ENCODE measurements around the gene UBP1. TPM values are rescaled to one million over a fixed set of nuclear protein-coding genes. Genes with fewer than 3 reads are reported as not detected.
A peak's percentile ranks its signal among the peaks of the same experiment; 100 is the strongest.

UBP1 gene
- total and polyA plus RNA-seq, 12 donors: 23.7 to 74.5 (median 44.3) TPM

DNA sequence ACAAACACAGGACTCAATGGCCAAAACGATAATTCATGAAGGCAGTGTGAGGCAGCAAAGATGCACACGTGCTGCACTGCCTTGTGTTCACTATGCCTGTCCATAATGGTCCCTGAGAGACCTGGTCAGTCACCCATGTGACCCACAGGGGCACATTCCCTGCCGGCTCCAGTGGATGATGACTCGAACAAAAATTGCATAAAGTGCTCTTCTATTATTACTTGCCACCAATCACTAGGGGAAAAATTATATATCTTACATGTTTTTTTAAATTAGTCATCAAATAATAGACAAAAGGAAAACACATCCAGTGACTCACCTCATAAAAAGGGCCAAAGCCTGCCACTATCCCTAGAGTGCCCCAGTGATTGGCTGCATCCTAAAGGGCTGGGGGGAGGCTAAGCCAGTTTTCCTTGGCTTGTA, 47.5 kb downstream of the UBP1 start:
- H3K27ac ChIP-seq: peak overlapping the region in 2 of 5 donors; percentile 4 to 33
- no peak overlapping the region for H3K4me3 ChIP-seq
- no peaks in the 10 kb centered on the region for H3K4me1 ChIP-seq (replicated peaks in 1 of 2)
- intact Hi-C loops (cut with DNase I): no loop called here
- no peak for DNase-seq
- H3K9me3 ChIP-seq (replicated peaks in 1 of 3): no peaks in the 10 kb centered on the region
- H3K36me3 ChIP-seq (replicated peaks in 1 of 2): peaks cover 0 to 80% of the 10 kb centered on the region in 2 donors
- 53 to 71% (median 59%) methylated on average over 4 of the region's 4 CpGs for WGBS, 4 donors
- H3K27me3 ChIP-seq: no peaks in the 10 kb centered on the region
- TF ChIP-seq, protein P1, sequence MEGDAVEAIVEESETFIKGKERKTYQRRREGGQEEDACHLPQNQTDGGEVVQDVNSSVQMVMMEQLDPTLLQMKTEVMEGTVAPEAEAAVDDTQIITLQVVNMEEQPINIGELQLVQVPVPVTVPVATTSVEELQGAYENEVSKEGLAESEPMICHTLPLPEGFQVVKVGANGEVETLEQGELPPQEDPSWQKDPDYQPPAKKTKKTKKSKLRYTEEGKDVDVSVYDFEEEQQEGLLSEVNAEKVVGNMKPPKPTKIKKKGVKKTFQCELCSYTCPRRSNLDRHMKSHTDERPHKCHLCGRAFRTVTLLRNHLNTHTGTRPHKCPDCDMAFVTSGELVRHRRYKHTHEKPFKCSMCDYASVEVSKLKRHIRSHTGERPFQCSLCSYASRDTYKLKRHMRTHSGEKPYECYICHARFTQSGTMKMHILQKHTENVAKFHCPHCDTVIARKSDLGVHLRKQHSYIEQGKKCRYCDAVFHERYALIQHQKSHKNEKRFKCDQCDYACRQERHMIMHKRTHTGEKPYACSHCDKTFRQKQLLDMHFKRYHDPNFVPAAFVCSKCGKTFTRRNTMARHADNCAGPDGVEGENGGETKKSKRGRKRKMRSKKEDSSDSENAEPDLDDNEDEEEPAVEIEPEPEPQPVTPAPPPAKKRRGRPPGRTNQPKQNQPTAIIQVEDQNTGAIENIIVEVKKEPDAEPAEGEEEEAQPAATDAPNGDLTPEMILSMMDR (IDR thresholded peaks at IDR 0.05): no peak
- TF ChIP-seq POLR2A (IDR thresholded peaks at IDR 0.05): no peak

DNA sequence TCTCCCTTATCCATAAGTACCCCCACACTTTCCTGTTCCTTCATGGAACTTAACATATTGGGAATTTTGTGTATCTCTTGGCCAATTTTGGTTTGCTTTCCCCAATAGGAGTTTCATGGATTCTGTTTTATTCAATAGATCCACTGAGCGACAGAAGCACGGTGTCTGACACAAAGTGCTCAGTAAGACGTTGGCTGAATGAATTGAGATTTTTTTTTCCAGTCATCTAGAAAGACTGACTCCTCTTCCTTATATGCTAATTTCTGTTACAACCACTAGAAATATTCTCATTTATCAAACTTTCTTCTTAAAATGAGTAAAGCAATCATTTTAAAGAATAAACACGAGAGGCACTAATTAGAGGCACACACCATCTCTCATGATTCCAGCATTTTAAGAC, 48.1 kb downstream of the UBP1 start:
- intact Hi-C loops (cut with DNase I): no loop called here
- Histone ChIP-seq H3K36me3 (replicated peaks in 1 of 2) (peaks cover 0 to 78% of the 10 kb centered on the region in 2 donors), H3K4me1 (replicated peaks in 1 of 2) (no peaks in the 10 kb centered on the region), H3K27me3 (no peaks in the 10 kb centered on the region), H3K9me3 (replicated peaks in 1 of 3) (no peaks in the 10 kb centered on the region), H3K4me3 (no peak overlapping the region), H3K27ac (no peak overlapping the region)
- 92 to 98% (median 95%) methylated on average over 4 of the region's 4 CpGs for WGBS, 4 donors
- DNase-seq: no peak
- no peak for TF ChIP-seq POLR2A (IDR thresholded peaks at IDR 0.05)
- TF ChIP-seq, protein P1 (IDR thresholded peaks at IDR 0.05): no peak

DNA sequence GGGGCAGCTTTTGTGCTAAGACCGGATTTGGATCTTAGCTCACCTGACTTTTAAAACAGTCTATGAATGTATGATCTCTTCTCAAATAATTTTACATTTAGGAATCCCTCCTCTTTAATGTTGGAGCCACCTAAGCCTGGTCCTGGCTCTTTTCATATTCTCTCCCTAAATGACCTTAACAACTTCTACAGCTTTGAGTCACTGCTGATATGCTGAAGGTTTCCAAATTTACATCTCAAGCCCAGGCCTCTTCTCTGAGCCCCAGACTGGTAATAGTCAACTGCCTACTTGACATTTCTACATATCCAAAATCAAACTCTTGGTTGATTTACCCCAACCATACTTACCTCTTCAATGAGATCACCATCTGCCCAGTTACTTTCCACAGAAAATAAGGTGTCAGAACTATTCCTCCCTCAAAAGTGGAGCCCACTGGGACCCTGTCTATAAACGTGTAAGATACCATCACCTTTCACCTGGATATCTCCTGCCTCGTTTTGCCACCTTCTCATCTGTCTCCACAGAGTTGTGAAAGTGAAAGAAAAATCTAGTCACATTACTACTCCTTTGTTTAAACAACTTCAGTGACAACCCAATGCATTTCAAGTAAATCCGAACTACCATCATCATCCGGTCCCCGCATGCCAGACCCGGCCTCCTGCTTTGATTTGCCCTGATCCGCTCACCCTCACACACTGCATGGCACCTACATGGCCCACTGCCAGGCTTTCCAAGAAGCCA, 48.8 kb downstream of the UBP1 start:
- intact Hi-C loops (cut with DNase I): no loop called here
- Histone ChIP-seq H3K9me3 (replicated peaks in 1 of 3) (no peaks in the 10 kb centered on the region), H3K27me3 (no peaks in the 10 kb centered on the region), H3K4me1 (replicated peaks in 1 of 2) (no peaks in the 10 kb centered on the region), H3K36me3 (replicated peaks in 1 of 2) (peaks cover 0 to 76% of the 10 kb centered on the region in 2 donors), H3K4me3 (no peak overlapping the region), H3K27ac (no peak overlapping the region)
- DNase-seq: peak in 1 of 7 donors; percentile 13
- WGBS, 4 donors: 88 to 95% (median 91%) methylated on average over 8 of the region's 8 CpGs
- TF ChIP-seq, protein P1 (IDR thresholded peaks at IDR 0.05): no peak
- TF ChIP-seq POLR2A (IDR thresholded peaks at IDR 0.05): no peak

DNA sequence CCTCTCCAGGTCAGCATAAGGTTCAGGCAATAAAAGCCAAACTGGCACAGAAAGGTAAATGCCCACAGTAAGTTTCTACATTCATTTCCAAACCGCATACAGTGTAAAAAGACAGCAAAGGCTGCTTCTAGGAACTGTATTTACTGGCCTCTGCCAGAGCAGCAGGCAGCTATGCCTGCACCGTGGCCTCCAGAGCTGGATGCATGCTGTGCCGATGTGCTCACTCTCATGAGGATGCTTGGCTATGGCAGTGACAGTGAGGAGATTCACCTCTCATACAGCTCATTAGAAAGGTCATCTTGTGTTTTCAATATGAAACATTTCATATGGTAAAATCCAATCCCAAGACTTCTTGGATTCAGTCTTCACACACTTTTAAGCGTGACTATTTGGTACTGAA, 50.3 kb downstream of the UBP1 start:
- Histone ChIP-seq H3K36me3 (replicated peaks in 1 of 2) (peaks cover 0 to 78% of the 10 kb centered on the region in 2 donors), H3K27ac (no peak overlapping the region), H3K9me3 (replicated peaks in 1 of 3) (no peaks in the 10 kb centered on the region), H3K4me3 (no peak overlapping the region), H3K27me3 (no peaks in the 10 kb centered on the region), H3K4me1 (replicated peaks in 1 of 2) (no peaks in the 10 kb centered on the region)
- intact Hi-C loops (cut with DNase I): no loop called here
- 86 to 97% (median 94%) methylated on average over 4 of the region's 4 CpGs for WGBS, 4 donors
- no peak for DNase-seq
- TF ChIP-seq POLR2A (IDR thresholded peaks at IDR 0.05): no peak
- TF ChIP-seq, protein P1 (IDR thresholded peaks at IDR 0.05): no peak
